Activated CD8-positive, alpha-beta T cell treated with anti-CD3 and anti-CD28 coated beads for 36 hours (primary cell): Measurements from ENCODE around the gene CAV2. TPM values are rescaled to one million over a fixed set of nuclear protein-coding genes. Genes with fewer than 3 reads are reported as not detected.

Experiments
- ATAC-seq: fragments of 200-7000 bp; cut with Tn5 transposase; one replicate; pipeline ENCODE4 v1.10.0; 2021; ENCODE audit warnings: mild to moderate bottlenecking, moderate library complexity
- CTCF ChIA-PET: fragments of 350-600 bp; sonication (Branson Sonifier 250); formaldehyde crosslinking; loops from one replicate; lab custom pipeline; 2021; ENCODE audit warnings: antibody characterized with exemption; lab: Charles Lee
- POLR2A ChIA-PET: fragments of 350-600 bp; sonication (Branson Sonifier 250); formaldehyde crosslinking; loops from one replicate; lab custom pipeline; 2021; ENCODE audit warnings: antibody characterized with exemption; lab: Charles Lee
- DNase-seq: peaks from one replicate; pipeline ENCODE4 v3.0.0-alpha.2; 2020
- H3K27ac Mint-ChIP-seq: one replicate; pipeline ENCODE4 v1.8.0; 2021; ENCODE audit warnings: mild to moderate bottlenecking, mixed read lengths
- H3K27me3 Mint-ChIP-seq: one replicate; pipeline ENCODE4 v1.8.0; 2021; ENCODE audit warnings: mixed read lengths
- H3K36me3 Mint-ChIP-seq: one replicate; pipeline ENCODE4 v1.8.0; 2021; ENCODE audit warnings: low read depth, mixed read lengths
- H3K4me1 Mint-ChIP-seq: one replicate; pipeline ENCODE4 v1.8.0; 2021; ENCODE audit warnings: low read depth, mixed read lengths
- H3K4me3 Mint-ChIP-seq: one replicate; pipeline ENCODE4 v1.8.0; 2021; ENCODE audit warnings: mild to moderate bottlenecking, moderate library complexity, mixed read lengths
- H3K9me3 Mint-ChIP-seq: one replicate; pipeline ENCODE4 v1.8.0; 2021; ENCODE audit warnings: mixed read lengths
- intact Hi-C: fragments of 100-400 bp; cut with micrococcal nuclease; formaldehyde crosslinking; loops from one replicate; pipeline ENCODE4 v1.10.0; 2022
- total RNA-seq, 2 experiments: library from RNA; stranded (reverse); gene quantifications; one replicate each; pipeline ENCODE4 v1.2.3, GENCODE V29; 2021
- TF ChIP-seq, protein P1 (sequence below): fragments of 200-600 bp; IDR thresholded peaks from one replicate; pipeline ENCODE4 v1.8.0; 2022; ENCODE audit warnings: antibody characterized with exemption, mild to moderate bottlenecking

CAV2 gene
- total RNA-seq, 2 experiments from 2014 or later: not detected

DNA sequence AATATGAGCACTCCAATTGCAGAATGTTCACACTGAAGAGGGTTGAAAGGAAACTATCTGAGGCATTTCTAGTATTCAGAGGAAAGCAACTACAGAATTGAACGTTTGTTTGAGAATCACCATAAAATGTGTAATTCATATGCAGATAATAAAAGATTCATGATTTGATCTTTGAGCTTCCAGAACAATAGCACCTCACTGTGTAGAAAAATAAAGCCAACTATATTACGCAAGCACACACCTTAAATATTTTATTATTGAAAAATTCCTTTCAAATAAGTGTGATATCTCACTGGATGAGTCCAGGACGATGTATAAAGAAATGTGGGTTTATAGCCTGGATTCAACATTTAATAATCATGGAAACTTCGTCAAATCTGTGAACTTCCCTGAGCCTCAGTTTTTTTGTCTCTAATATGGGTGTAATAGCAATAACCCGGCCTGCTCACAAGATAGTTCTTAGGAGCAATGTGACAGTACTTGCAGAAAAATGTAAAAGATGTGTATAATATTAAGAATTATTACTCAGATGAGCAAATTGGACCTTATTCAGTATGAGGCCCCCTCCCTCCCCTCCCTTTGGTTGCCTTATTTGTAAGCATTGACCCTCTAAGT is 11.5 kb upstream of the CAV2 start:
- POLR2A ChIA-PET: no interaction called here
- H3K36me3 Mint-ChIP-seq: no peaks in the 10 kb centered on the region
- TF ChIP-seq, protein P1, sequence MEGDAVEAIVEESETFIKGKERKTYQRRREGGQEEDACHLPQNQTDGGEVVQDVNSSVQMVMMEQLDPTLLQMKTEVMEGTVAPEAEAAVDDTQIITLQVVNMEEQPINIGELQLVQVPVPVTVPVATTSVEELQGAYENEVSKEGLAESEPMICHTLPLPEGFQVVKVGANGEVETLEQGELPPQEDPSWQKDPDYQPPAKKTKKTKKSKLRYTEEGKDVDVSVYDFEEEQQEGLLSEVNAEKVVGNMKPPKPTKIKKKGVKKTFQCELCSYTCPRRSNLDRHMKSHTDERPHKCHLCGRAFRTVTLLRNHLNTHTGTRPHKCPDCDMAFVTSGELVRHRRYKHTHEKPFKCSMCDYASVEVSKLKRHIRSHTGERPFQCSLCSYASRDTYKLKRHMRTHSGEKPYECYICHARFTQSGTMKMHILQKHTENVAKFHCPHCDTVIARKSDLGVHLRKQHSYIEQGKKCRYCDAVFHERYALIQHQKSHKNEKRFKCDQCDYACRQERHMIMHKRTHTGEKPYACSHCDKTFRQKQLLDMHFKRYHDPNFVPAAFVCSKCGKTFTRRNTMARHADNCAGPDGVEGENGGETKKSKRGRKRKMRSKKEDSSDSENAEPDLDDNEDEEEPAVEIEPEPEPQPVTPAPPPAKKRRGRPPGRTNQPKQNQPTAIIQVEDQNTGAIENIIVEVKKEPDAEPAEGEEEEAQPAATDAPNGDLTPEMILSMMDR: no peak
- ATAC-seq (no peak), DNase-seq (no peak)
- H3K4me1 Mint-ChIP-seq: no peaks in the 10 kb centered on the region
- intact Hi-C loops: no loop called here
- no peak overlapping the region for H3K27ac Mint-ChIP-seq
- peaks cover 33% of the 10 kb centered on the region for H3K27me3 Mint-ChIP-seq
- no peaks in the 10 kb centered on the region for H3K9me3 Mint-ChIP-seq
- CTCF ChIA-PET: interaction anchor here (1.8 kb wide), 1 partner anchor 38 kb away, joined by 8 read pairs; no protein-coding TSS in a partner anchor
- H3K4me3 Mint-ChIP-seq: no peak overlapping the region

DNA sequence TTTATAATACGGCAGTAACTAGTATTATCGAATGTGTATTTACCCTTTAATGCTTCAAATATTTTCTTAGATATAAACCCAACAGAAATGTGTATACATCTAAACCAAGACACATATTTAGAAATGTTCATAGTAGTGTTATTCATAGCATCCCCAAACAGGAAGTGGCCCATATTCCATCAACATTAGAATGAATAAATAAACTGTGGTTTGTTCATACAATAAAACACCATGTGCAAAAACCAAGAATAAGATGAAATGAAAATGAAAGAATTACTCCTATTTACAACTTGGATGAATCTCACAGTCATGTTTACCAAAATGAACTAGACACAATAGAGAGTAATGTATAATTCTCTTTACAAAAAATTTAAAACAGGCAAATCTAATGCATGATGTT is 9.2 kb upstream of the CAV2 start:
- TF ChIP-seq, protein P1: no peak
- no peaks in the 10 kb centered on the region for H3K9me3 Mint-ChIP-seq
- no peaks in the 10 kb centered on the region for H3K4me1 Mint-ChIP-seq
- ChIA-PET POLR2A (no interaction called here), CTCF (no interaction called here)
- H3K36me3 Mint-ChIP-seq: no peaks in the 10 kb centered on the region
- no peak overlapping the region for H3K4me3 Mint-ChIP-seq
- no peak for ATAC-seq
- H3K27me3 Mint-ChIP-seq: peaks cover 26% of the 10 kb centered on the region
- intact Hi-C loops: no loop called here
- no peak for DNase-seq
- no peak overlapping the region for H3K27ac Mint-ChIP-seq

DNA sequence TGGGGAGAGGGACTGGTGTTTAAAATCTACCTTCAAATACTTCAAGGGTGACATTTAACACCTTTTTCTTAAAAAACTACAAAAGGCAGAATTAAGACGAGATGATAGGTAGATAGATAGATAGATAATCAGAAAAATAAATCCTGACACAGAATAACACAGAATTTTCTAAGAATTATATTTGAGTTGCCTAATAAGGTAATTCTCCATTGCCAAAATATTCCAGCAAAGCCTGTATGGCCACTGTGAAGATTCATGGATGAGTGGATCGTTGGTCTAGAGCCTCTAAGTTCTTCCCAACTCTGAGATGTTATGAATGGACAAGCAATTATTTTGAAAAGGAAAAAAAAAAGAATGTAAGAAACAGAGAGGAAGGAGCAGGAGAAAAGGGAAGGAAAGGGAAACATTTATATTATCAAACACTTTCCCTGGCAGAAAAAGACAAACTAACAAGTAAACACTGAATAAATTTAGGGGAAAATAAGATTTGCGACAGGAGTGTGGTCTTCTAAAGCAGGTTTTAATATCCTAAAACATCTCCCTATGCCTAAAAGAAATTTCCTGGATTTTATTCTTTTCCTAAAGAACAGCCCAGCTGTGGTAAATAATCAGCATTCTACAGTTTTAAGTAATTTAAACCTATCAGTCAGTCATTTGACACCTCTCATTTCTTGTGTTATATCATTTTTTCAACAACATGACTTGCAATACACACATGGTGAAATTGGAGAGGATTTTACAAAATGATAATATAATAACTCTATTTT is 7.5 kb upstream of the CAV2 start:
- no peak for DNase-seq
- TF ChIP-seq, protein P1: no peak
- Mint-ChIP-seq H3K27me3 (peaks cover 25% of the 10 kb centered on the region), H3K4me1 (no peaks in the 10 kb centered on the region), H3K4me3 (no peak overlapping the region), H3K36me3 (no peaks in the 10 kb centered on the region), H3K9me3 (no peaks in the 10 kb centered on the region), H3K27ac (no peak overlapping the region)
- CTCF ChIA-PET: no interaction called here
- intact Hi-C loops: no loop called here
- ATAC-seq: no peak
- POLR2A ChIA-PET: no interaction called here

DNA sequence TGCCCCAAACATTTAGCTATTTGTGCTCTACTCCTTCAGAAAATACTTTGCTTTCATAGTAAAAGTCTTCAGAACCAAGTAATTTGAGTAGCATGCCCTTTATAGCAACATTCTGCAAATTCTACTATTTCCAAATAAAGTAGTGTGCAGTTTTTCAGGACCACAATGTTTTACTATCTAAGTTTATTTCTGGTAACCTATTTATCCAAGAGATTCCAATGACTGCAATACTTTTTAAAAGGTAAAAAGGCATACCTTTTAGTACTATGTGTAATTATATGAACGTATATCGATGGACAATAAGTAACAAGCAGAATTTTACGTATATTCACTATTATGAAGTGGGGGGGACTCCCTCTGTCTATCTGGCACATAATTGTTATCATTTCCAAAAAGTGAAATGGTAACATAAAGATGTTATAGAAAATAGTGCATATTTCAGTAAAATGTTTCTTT is 6.9 kb upstream of the CAV2 start:
- peaks cover 25% of the 10 kb centered on the region for H3K27me3 Mint-ChIP-seq
- intact Hi-C loops: no loop called here
- H3K9me3 Mint-ChIP-seq: no peaks in the 10 kb centered on the region
- DNase-seq: no peak
- H3K4me3 Mint-ChIP-seq: no peak overlapping the region
- no peaks in the 10 kb centered on the region for H3K36me3 Mint-ChIP-seq
- CTCF ChIA-PET: no interaction called here
- POLR2A ChIA-PET: no interaction called here
- TF ChIP-seq, protein P1: no peak
- H3K27ac Mint-ChIP-seq: no peak overlapping the region
- ATAC-seq: no peak
- no peaks in the 10 kb centered on the region for H3K4me1 Mint-ChIP-seq

DNA sequence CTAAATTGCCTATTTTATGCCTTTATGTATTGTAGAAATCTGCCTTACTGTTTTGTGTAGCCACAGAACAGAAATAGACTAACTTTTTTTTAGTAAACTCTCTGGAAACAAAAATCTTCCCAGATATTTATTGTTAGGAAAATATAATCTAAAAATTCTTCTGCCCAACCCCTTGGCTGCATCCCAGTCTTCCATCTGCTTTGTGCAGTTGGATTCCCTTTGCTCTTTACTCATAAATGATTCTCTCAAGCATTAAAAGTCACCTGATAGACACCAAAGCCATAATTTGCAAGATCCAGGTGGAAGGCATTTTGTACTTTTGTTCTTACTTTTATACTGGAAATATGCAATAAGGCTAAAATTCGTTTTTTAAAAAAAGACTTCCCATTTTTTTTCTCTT is 6.1 kb upstream of the CAV2 start:
- ChIA-PET CTCF (no interaction called here), POLR2A (no interaction called here)
- DNase-seq: no peak
- Mint-ChIP-seq H3K4me3 (no peak overlapping the region), H3K4me1 (no peaks in the 10 kb centered on the region), H3K9me3 (no peaks in the 10 kb centered on the region), H3K27me3 (peaks cover 31% of the 10 kb centered on the region), H3K27ac (no peak overlapping the region), H3K36me3 (no peaks in the 10 kb centered on the region)
- TF ChIP-seq, protein P1: no peak
- intact Hi-C loops: no loop called here
- ATAC-seq: no peak
